Astrocyte (in vitro differentiated cells and primary cell): ENCODE results near the gene CCDC91. TPM values are rescaled to one million over a fixed set of nuclear protein-coding genes. Genes with fewer than 3 reads are reported as not detected.

Source experiments
- DNase-seq: peaks from one replicate; pipeline ENCODE4 v3.0.0-alpha.2; 2010; ENCODE audit warnings: low read depth
- FAIRE-seq: peaks from 2 replicates; lab custom pipeline; 2011; peaks lifted over from hg19 to GRCh38; lab: Jason Lieb, UNC
- H2AFZ ChIP-seq: 2 replicates; pipeline ENCODE4 v1.6.0; 2012; ENCODE audit warnings: low read depth, low read length, inconsistent platforms
- H3K27ac ChIP-seq: 2 replicates; pipeline ENCODE4 v1.5.1; 2011; ENCODE audit warnings: low read depth, low read length, inconsistent platforms
- H3K27me3 ChIP-seq: 2 replicates; pipeline ENCODE4 v1.6.0; 2011; ENCODE audit warnings: low read length, inconsistent platforms; ENCODE audit not compliant: insufficient read depth
- H3K36me3 ChIP-seq: 2 replicates; pipeline ENCODE4 v1.5.1; 2011; ENCODE audit warnings: low read length, inconsistent platforms; ENCODE audit not compliant: insufficient read depth
- H3K4me1 ChIP-seq: 2 replicates; pipeline ENCODE4 v1.5.1; 2011; ENCODE audit warnings: low read length, inconsistent platforms; ENCODE audit not compliant: insufficient read depth
- H3K4me2 ChIP-seq: 2 replicates; pipeline ENCODE4 v1.6.0; 2012; ENCODE audit warnings: low read length, inconsistent platforms
- H3K4me3 ChIP-seq: 2 replicates; pipeline ENCODE4 v1.5.1; 2011; ENCODE audit warnings: low read depth, mild to moderate bottlenecking, low read length, inconsistent platforms; ENCODE audit not compliant: insufficient read depth
- H3K79me2 ChIP-seq: 2 replicates; pipeline ENCODE4 v1.6.0; 2012; ENCODE audit warnings: mild to moderate bottlenecking, low read length, inconsistent platforms; ENCODE audit not compliant: insufficient read depth
- H3K9ac ChIP-seq: 2 replicates; pipeline ENCODE4 v1.6.0; 2012; ENCODE audit warnings: mild to moderate bottlenecking, low read length, inconsistent platforms
- H3K9me3 ChIP-seq: 2 replicates; pipeline ENCODE4 v1.5.1; 2012; ENCODE audit warnings: low read depth, mild to moderate bottlenecking, low read length, inconsistent platforms; ENCODE audit not compliant: insufficient read depth
- H4K20me1 ChIP-seq: 2 replicates; pipeline ENCODE4 v1.6.0; 2012; ENCODE audit warnings: low read length, inconsistent platforms; ENCODE audit not compliant: insufficient read depth
- H3K27ac Mint-ChIP-seq: one replicate; pipeline ENCODE4 v1.8.0; 2021; ENCODE audit warnings: mild to moderate bottlenecking, mixed read lengths; ENCODE audit not compliant: unreplicated experiment
- H3K27me3 Mint-ChIP-seq: one replicate; pipeline ENCODE4 v1.8.0; 2021; ENCODE audit warnings: low read depth, mixed read lengths; ENCODE audit not compliant: unreplicated experiment
- H3K36me3 Mint-ChIP-seq: one replicate; pipeline ENCODE4 v1.8.0; 2021; ENCODE audit warnings: low read depth, mixed read lengths; ENCODE audit not compliant: unreplicated experiment
- H3K4me1 Mint-ChIP-seq: one replicate; pipeline ENCODE4 v1.8.0; 2021; ENCODE audit warnings: low read depth, mixed read lengths; ENCODE audit not compliant: unreplicated experiment
- H3K4me3 Mint-ChIP-seq: one replicate; pipeline ENCODE4 v1.8.0; 2021; ENCODE audit warnings: mild to moderate bottlenecking, moderate library complexity, mixed read lengths; ENCODE audit not compliant: unreplicated experiment
- H3K9me3 Mint-ChIP-seq: one replicate; pipeline ENCODE4 v1.8.0; 2021; ENCODE audit warnings: mild to moderate bottlenecking, mixed read lengths; ENCODE audit not compliant: unreplicated experiment
- EZH2 ChIP-seq: IDR thresholded peaks from 2 replicates; pipeline ENCODE4 v1.6.1; 2012; ENCODE audit warnings: mild to moderate bottlenecking, low read length, inconsistent platforms; ENCODE audit not compliant: insufficient read depth
- total RNA-seq: library from RNA; stranded (reverse); gene quantifications from 2 replicates; pipeline ENCODE4 v1.2.1, GENCODE V29; 2021
- TF ChIP-seq, protein P1 (sequence below): IDR thresholded peaks from 2 replicates; pipeline ENCODE4 v1.5.1; 2011; ENCODE audit warnings: low read depth, mild to moderate bottlenecking, inconsistent platforms, low read length, moderate library complexity; ENCODE audit not compliant: insufficient read depth

Gene CCDC91
- total RNA-seq, 1 donor from 2014 or later, result 19.3 TPM

DNA sequence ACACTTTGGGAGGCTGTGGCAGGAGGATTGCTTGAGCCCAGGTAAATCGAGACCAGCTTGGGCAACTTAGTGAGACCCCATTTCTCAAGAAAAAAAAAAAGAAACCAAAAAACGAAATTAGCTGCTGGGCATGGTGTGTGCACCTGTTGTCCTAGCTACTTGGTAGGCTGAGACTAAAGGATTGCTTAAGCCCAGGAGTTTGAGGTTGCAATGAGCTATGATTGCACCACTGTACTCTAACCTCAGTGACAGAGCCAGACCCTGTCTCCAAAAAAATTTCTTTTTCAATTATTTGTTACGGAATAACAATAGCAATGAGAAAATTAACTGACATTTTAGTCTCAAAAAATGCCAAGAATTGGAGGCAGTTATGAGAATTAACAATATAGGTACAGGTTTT lies 128.0 kb downstream of the CCDC91 start:
- Mint-ChIP-seq H3K4me3 (no peak overlapping the region), H3K27me3 (no peaks in the 10 kb centered on the region), H3K4me1 (peaks cover 34% of the 10 kb centered on the region), H3K27ac (no peak overlapping the region), H3K36me3 (peaks cover 3% of the 10 kb centered on the region), H3K9me3 (no peaks in the 10 kb centered on the region)
- no peak for DNase-seq
- FAIRE-seq, result no peak
- no peak overlapping the region for H3K27ac ChIP-seq
- no peaks in the 10 kb centered on the region for H3K79me2 ChIP-seq
- H3K27me3 ChIP-seq, result no peaks in the 10 kb centered on the region
- H3K4me2 ChIP-seq, result no peak overlapping the region
- no peak for TF ChIP-seq EZH2
- TF ChIP-seq, protein P1, sequence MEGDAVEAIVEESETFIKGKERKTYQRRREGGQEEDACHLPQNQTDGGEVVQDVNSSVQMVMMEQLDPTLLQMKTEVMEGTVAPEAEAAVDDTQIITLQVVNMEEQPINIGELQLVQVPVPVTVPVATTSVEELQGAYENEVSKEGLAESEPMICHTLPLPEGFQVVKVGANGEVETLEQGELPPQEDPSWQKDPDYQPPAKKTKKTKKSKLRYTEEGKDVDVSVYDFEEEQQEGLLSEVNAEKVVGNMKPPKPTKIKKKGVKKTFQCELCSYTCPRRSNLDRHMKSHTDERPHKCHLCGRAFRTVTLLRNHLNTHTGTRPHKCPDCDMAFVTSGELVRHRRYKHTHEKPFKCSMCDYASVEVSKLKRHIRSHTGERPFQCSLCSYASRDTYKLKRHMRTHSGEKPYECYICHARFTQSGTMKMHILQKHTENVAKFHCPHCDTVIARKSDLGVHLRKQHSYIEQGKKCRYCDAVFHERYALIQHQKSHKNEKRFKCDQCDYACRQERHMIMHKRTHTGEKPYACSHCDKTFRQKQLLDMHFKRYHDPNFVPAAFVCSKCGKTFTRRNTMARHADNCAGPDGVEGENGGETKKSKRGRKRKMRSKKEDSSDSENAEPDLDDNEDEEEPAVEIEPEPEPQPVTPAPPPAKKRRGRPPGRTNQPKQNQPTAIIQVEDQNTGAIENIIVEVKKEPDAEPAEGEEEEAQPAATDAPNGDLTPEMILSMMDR, result no peak
- no peak overlapping the region for H3K4me3 ChIP-seq
- H3K9me3 ChIP-seq, result no peaks in the 10 kb centered on the region
- H3K4me1 ChIP-seq, result peaks cover 10% of the 10 kb centered on the region
- no peaks in the 10 kb centered on the region for H4K20me1 ChIP-seq
- H3K9ac ChIP-seq, result no peak overlapping the region
- H2AFZ ChIP-seq, result no peak overlapping the region
- H3K36me3 ChIP-seq, result no peaks in the 10 kb centered on the region

DNA sequence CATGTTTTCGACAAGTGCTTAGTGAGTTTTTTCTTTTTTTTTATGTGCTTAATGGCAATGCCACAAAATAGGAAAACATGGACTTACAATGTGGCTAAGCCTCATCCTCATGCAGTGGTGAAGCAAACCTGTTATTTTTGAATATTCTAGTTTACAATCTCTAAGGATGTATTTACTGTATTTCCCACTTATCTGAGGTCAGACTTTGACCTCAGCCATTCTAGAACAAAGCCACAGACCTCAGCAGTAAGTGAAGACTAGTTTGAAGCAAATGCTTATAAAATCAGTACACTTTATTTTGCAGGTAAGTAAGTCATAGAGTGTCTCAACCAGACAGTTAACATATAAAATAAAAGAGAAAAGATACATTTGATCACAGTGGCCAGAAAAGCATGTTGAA lies 130.1 kb downstream of the CCDC91 start:
- Histone ChIP-seq H3K4me3 (no peak overlapping the region), H3K36me3 (no peaks in the 10 kb centered on the region), H3K4me2 (no peak overlapping the region), H4K20me1 (no peaks in the 10 kb centered on the region), H3K79me2 (no peaks in the 10 kb centered on the region), H3K27ac (no peak overlapping the region), H2AFZ (no peak overlapping the region), H3K27me3 (no peaks in the 10 kb centered on the region), H3K9me3 (no peaks in the 10 kb centered on the region), H3K9ac (no peak overlapping the region), H3K4me1 (no peaks in the 10 kb centered on the region)
- no peaks in the 10 kb centered on the region for H3K27me3 Mint-ChIP-seq
- H3K36me3 Mint-ChIP-seq, result peaks cover 3% of the 10 kb centered on the region
- no peaks in the 10 kb centered on the region for H3K9me3 Mint-ChIP-seq
- no peak for TF ChIP-seq EZH2
- TF ChIP-seq, protein P1, result no peak
- H3K4me1 Mint-ChIP-seq, result peaks cover 27% of the 10 kb centered on the region
- no peak for FAIRE-seq
- H3K27ac Mint-ChIP-seq, result no peak overlapping the region
- no peak overlapping the region for H3K4me3 Mint-ChIP-seq
- DNase-seq, result no peak

DNA sequence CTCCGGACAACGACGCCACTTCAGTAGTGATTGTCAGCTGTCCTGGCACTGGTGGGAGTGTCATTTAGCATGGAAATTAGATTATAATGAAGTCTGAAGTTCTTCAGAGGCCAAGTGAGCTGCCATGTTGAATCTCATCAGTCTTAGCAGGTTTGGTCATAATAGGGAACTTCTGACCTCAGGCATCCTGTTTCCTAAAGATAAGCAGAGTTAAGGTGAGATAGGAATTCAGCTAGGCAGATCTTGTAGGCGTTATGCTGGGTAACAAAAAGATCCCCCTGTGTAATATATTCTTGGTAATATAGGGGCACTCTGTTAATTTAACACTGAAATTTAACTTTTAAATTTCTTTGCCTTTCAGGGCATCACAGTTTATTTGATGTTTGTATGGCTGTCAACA lies 137.5 kb downstream of the CCDC91 start:
- Mint-ChIP-seq H3K4me3 (no peak overlapping the region), H3K27me3 (no peaks in the 10 kb centered on the region)
- no peaks in the 10 kb centered on the region for H4K20me1 ChIP-seq

More for the DNA sequence above, 137.5 kb downstream of the CCDC91 start:
- TF ChIP-seq, protein P1, result no peak
- TF ChIP-seq EZH2, result no peak
- FAIRE-seq (no peak), DNase-seq (no peak)
- no peak overlapping the region for H3K4me2 ChIP-seq
- H3K4me3 ChIP-seq, result no peak overlapping the region
- H3K27ac ChIP-seq, result no peak overlapping the region
- no peak overlapping the region for H3K27ac Mint-ChIP-seq
- no peak overlapping the region for H3K9ac ChIP-seq
- H3K36me3 ChIP-seq, result no peaks in the 10 kb centered on the region
- H2AFZ ChIP-seq, result no peak overlapping the region
- H3K79me2 ChIP-seq, result no peaks in the 10 kb centered on the region
- no peaks in the 10 kb centered on the region for H3K4me1 ChIP-seq
- H3K9me3 Mint-ChIP-seq, result peaks cover 4% of the 10 kb centered on the region
- peaks cover 15% of the 10 kb centered on the region for H3K4me1 Mint-ChIP-seq
- no peaks in the 10 kb centered on the region for H3K9me3 ChIP-seq
- peaks cover 5% of the 10 kb centered on the region for H3K36me3 Mint-ChIP-seq
- H3K27me3 ChIP-seq, result no peaks in the 10 kb centered on the region
